Coronary artery (tissue), 2 donors: ENCODE data around the gene CARMIL1.

Experiments
- DNase-seq: peaks from one replicate; pipeline ENCODE4 v3.0.0-alpha.2; 2017; ENCODE audit warnings: low spot score
- H3K27ac ChIP-seq, 2 donors: fragments of 200-600 bp; sonication (generic); one replicate each; pipeline ENCODE4 v1.5.1; 2016 to 2019
- H3K4me3 ChIP-seq: fragments of 200-600 bp; sonication (generic); 2 replicates; pipeline ENCODE4 v1.5.1; 2016; ENCODE audit warnings: mild to moderate bottlenecking, moderate library complexity
- CTCF ChIP-seq: fragments of 200-600 bp; sonication (generic); IDR thresholded peaks from one replicate; pipeline ENCODE4 v1.5.1; 2019; ENCODE audit warnings: antibody characterized with exemption

Gene CARMIL1

GRCh38 chr6:25312703-25313102, 33.5 kb downstream of the CARMIL1 start:
- TF ChIP-seq CTCF = no peak
- Histone ChIP-seq H3K4me3 (peak overlapping the region; percentile 7), H3K27ac (peak overlapping the region; percentile 6 to 77)
- no peak for DNase-seq

GRCh38 chr6:25314509-25315175, 35.5 kb downstream of the CARMIL1 start:
- no peak for TF ChIP-seq CTCF

GRCh38 chr6:25315194-25316177, 36.3 kb downstream of the CARMIL1 start:
- Histone ChIP-seq H3K4me3 (no peak overlapping the region), H3K27ac (peak overlapping the region; percentile 37 to 56)
- TF ChIP-seq CTCF = no peak
- DNase-seq = peak; percentile 50

More at GRCh38 chr6:25314509-25315175, 35.5 kb downstream of the CARMIL1 start:
- no peak overlapping the region for H3K4me3 ChIP-seq
- H3K27ac ChIP-seq = peak overlapping the region in 1 of 2 donors; percentile 56
- DNase-seq = no peak

- TF ChIP-seq CTCF = no peak
- Histone ChIP-seq H3K27ac (no peak overlapping the region), H3K4me3 (no peak overlapping the region)
- no peak for DNase-seq
These were observed 37.5 kb downstream of the CARMIL1 start for GRCh38 chr6:25316626-25317025.

GRCh38 chr6:25318589-25318988, 39.4 kb downstream of the CARMIL1 start:
- DNase-seq = peak; percentile 45
- no peak for TF ChIP-seq CTCF
- Histone ChIP-seq H3K27ac (no peak overlapping the region), H3K4me3 (no peak overlapping the region)

- TF ChIP-seq CTCF = no peak
- H3K4me3 ChIP-seq = no peak overlapping the region
- DNase-seq = no peak
- no peak overlapping the region for H3K27ac ChIP-seq
These were observed 41.3 kb downstream of the CARMIL1 start for GRCh38 chr6:25320459-25320858.
